Neutrophil (primary cell): ENCODE measurements around the gene TNNC1.

Experiments used
- H3K27ac ChIP-seq: fragments of 200-600 bp; sonication (generic); 2 replicates; pipeline ENCODE4 v1.5.1; 2016; ENCODE audit warnings: mild to moderate bottlenecking, moderate library complexity
- H3K27me3 ChIP-seq: fragments of 200-600 bp; sonication (generic); 2 replicates; pipeline ENCODE4 v1.6.0; 2016; ENCODE audit warnings: mild to moderate bottlenecking
- H3K36me3 ChIP-seq: fragments of 200-600 bp; sonication (generic); 2 replicates; pipeline ENCODE4 v1.5.1; 2017
- H3K4me1 ChIP-seq, 2 experiments: fragments of 200-600 bp in 1 of 2; sonication (generic) in 1 of 2; 1 replicate in 1 of 2; 2 replicates in 1 of 2; pipeline versions ENCODE4 v1.5.1 to v1.6.1; 2013 to 2016; ENCODE audit warnings: low read depth in 1 of 2, low read length in 1 of 2, mild to moderate bottlenecking in 1 of 2, moderate library complexity in 1 of 2; ENCODE audit not compliant: control insufficient read depth in 1 of 2, insufficient read depth in 1 of 2
- H3K4me3 ChIP-seq, 2 experiments: fragments of 200-600 bp in 1 of 2; sonication (generic) in 1 of 2; 1 replicate in 1 of 2; 2 replicates in 1 of 2; pipeline ENCODE4 v1.5.1; 2013 to 2016; ENCODE audit warnings: low read depth in 1 of 2, low read length in 1 of 2, mild to moderate bottlenecking in 1 of 2, moderate library complexity in 1 of 2
- H3K9me3 ChIP-seq: fragments of 200-600 bp; sonication (generic); 2 replicates; pipeline ENCODE4 v1.5.1; 2016
- TF ChIP-seq, protein P1 (sequence below): fragments of 200-600 bp; sonication (generic); IDR thresholded peaks from 2 replicates; pipeline ENCODE4 v1.5.1; 2016; ENCODE audit warnings: antibody characterized with exemption

The TNNC1 gene

GRCh38 chr3:52490939-52491526 is 37.2 kb upstream of the TNNC1 start:
- peaks cover 77% of the 10 kb centered on the region for H3K36me3 ChIP-seq
- no peak overlapping the region for H3K4me3 ChIP-seq
- peaks cover 24% of the 10 kb centered on the region for H3K27me3 ChIP-seq
- H3K27ac ChIP-seq: no peak overlapping the region
- H3K9me3 ChIP-seq: no peaks in the 10 kb centered on the region
- TF ChIP-seq, protein P1, sequence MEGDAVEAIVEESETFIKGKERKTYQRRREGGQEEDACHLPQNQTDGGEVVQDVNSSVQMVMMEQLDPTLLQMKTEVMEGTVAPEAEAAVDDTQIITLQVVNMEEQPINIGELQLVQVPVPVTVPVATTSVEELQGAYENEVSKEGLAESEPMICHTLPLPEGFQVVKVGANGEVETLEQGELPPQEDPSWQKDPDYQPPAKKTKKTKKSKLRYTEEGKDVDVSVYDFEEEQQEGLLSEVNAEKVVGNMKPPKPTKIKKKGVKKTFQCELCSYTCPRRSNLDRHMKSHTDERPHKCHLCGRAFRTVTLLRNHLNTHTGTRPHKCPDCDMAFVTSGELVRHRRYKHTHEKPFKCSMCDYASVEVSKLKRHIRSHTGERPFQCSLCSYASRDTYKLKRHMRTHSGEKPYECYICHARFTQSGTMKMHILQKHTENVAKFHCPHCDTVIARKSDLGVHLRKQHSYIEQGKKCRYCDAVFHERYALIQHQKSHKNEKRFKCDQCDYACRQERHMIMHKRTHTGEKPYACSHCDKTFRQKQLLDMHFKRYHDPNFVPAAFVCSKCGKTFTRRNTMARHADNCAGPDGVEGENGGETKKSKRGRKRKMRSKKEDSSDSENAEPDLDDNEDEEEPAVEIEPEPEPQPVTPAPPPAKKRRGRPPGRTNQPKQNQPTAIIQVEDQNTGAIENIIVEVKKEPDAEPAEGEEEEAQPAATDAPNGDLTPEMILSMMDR: no peak
- peaks cover 0 to 8% of the 10 kb centered on the region in 2 experiments for H3K4me1 ChIP-seq

DNA sequence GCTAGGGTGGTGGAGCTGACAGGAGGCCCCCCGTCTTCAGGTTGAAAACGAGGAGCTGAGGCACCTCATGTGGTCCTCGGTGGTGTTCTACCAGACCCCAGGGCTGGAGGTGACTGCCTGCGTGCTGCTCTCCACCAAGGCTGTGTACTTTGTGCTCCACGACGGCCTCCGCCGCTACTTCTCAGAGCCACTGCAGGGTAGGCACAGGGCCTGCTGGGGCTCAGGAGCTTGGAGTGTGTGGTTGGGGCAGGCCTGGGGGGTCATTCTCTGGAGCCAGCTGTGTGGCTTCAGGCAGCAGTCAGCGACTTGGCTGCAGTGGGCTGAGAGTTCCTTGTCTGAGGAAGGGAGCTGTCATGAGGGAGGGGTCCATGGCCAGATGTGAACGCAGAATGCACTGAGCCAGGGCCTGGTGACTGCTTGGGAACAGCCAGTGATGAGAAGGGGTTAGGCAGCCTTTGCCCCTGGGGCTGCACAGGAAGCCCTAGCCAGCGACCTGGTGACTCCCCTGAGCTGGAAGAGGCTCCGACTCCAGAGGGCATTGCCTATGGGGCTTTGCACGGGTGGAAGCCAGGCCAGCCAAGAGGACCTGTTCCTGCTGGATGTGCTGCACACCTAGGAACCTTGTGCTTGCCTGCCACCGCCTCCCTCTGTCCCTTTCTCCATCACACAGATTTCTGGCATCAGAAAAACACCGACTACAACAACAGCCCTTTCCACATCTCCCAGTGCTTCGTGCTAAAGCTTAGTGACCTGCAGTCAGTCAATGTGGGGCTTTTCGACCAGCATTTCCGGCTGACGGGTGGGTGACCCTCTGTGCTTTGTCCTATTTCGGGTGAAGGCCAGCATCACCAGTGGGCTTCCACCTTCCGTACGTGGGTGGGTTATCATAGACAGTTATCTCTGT is 36.4 kb upstream of the TNNC1 start:
- H3K4me3 ChIP-seq: no peak overlapping the region
- no peak overlapping the region for H3K27ac ChIP-seq

GRCh38 chr3:52489453-52489852 is 35.6 kb upstream of the TNNC1 start:
- Histone ChIP-seq H3K4me3 (no peak overlapping the region), H3K9me3 (no peaks in the 10 kb centered on the region), H3K27ac (no peak overlapping the region), H3K4me1 (no peaks in the 10 kb centered on the region), H3K27me3 (peaks cover 8% of the 10 kb centered on the region), H3K36me3 (peaks cover 92% of the 10 kb centered on the region)
- TF ChIP-seq, protein P1: no peak

More for the DNA sequence above, 36.4 kb upstream of the TNNC1 start:
- H3K9me3 ChIP-seq: no peaks in the 10 kb centered on the region
- TF ChIP-seq, protein P1: no peak
- peaks cover 16% of the 10 kb centered on the region for H3K27me3 ChIP-seq
- H3K36me3 ChIP-seq: peaks cover 84% of the 10 kb centered on the region
- H3K4me1 ChIP-seq: peaks cover 0 to 4% of the 10 kb centered on the region in 2 experiments

DNA sequence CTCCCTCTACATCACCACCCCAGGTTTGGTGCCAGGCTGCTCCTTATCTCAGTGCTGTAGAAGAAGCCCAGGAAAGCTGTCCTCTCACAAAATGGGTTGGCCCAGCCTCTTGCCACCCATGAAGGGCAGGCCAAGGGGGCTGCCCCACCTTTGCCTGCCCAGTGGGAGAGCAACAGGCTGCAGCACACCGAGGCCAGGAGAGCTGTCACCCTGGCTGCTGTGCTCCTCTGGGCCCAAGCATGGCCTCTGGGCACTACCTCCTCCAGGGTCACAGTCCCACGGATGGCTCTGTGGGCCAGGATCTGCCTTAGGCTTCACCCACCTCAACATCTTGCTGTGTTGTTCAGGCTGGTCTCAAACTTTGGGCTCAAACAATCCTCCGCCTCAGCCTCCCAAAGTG is 34.9 kb upstream of the TNNC1 start:
- TF ChIP-seq, protein P1: no peak
- no peaks in the 10 kb centered on the region for H3K4me1 ChIP-seq
- peaks cover under 1% of the 10 kb centered on the region for H3K27me3 ChIP-seq
- no peak overlapping the region for H3K4me3 ChIP-seq
- no peak overlapping the region for H3K27ac ChIP-seq
- peaks cover 96% of the 10 kb centered on the region for H3K36me3 ChIP-seq
- no peaks in the 10 kb centered on the region for H3K9me3 ChIP-seq

DNA sequence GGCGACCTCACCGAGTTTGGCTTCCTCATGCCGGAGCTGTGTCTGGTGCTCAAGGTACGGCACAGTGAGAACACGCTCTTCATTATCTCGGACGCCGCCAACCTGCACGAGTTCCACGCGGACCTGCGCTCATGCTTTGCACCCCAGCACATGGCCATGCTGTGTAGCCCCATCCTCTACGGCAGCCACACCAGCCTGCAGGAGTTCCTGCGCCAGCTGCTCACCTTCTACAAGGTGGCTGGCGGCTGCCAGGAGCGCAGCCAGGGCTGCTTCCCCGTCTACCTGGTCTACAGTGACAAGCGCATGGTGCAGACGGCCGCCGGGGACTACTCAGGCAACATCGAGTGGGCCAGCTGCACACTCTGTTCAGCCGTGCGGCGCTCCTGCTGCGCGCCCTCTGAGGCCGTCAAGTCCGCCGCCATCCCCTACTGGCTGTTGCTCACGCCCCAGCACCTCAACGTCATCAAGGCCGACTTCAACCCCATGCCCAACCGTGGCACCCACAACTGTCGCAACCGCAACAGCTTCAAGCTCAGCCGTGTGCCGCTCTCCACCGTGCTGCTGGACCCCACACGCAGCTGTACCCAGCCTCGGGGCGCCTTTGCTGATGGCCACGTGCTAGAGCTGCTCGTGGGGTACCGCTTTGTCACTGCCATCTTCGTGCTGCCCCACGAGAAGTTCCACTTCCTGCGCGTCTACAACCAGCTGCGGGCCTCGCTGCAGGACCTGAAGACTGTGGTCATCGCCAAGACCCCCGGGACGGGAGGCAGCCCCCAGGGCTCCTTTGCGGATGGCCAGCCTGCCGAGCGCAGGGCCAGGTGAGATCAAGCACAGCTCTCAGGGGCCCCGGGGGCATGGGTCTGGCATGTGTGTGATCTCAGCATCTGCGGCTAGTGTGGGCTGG is 34.2 kb upstream of the TNNC1 start:
- no peak overlapping the region for H3K4me3 ChIP-seq
- no peaks in the 10 kb centered on the region for H3K9me3 ChIP-seq
- no peaks in the 10 kb centered on the region for H3K4me1 ChIP-seq
- TF ChIP-seq, protein P1: no peak
- H3K27ac ChIP-seq: no peak overlapping the region
- no peaks in the 10 kb centered on the region for H3K27me3 ChIP-seq
- H3K36me3 ChIP-seq: peaks cover 96% of the 10 kb centered on the region
